Motor neuron (in vitro differentiated cells): Measurements from ENCODE around the gene CTTNBP2. TPM values are rescaled to one million over a fixed set of nuclear protein-coding genes. Genes with fewer than 3 reads are reported as not detected.
A peak's percentile ranks its signal among the peaks of the same experiment; 100 is the strongest.

ENCODE experiments used
- ATAC-seq, 8 experiments: fragments of 200-7000 bp; cut with Tn5 transposase; replicated peaks in 6 of 8; 2 replicates each; pipeline ENCODE4 v1.8.0; 2021; ENCODE audit warnings: mild to moderate bottlenecking in 8 of 8, moderate library complexity in 8 of 8
- H3K27ac ChIP-seq, 2 donors: fragments of 250-450 bp; sonication (Bioruptor Pico); 2 replicates each; pipeline ENCODE4 v1.9.0; 2021; ENCODE audit warnings: antibody characterized with exemption in 2 of 2, mild to moderate bottlenecking in 2 of 2, moderate library complexity in 1 of 2
- H3K4me1 ChIP-seq, 2 donors: fragments of 250-450 bp; sonication (Bioruptor Pico); replicated peaks in 1 of 2; 2 replicates each; pipeline ENCODE4 v1.6.1; 2021; ENCODE audit warnings: antibody characterized with exemption in 2 of 2, mild to moderate bottlenecking in 2 of 2, moderate library complexity in 1 of 2
- H3K4me3 ChIP-seq, 5 donors: fragments of 250-450 bp; sonication (Bioruptor Pico); 2 replicates each; pipeline ENCODE4 v1.9.0; 2021; ENCODE audit warnings: antibody characterized with exemption in 5 of 5, mild to moderate bottlenecking in 5 of 5, moderate library complexity in 4 of 5
- WGBS, 10 experiments: fragments of 450-650 bp; shearing (Covaris generic); methylation state at CpG; one replicate each; pipeline ENCODE4 v1.0.0; 2022; 5-methylcytosine and 5-hydroxymethylcytosine counted together
- in situ Hi-C, 9 experiments: fragments of 400-800 bp; cut with MboI; loops; one replicate each; pipeline ENCODE4 v1.15.0; 2021; ENCODE audit warnings: low sequenced_read_pairs in 9 of 9, low pct_unique_long_range_greater_than_20kb in 2 of 9; ENCODE audit not compliant: unreplicated experiment in 9 of 9
- total RNA-seq, 8 experiments: library from RNA; unstranded; fragments of 300-600 nt; gene quantifications; 2 replicates each; pipeline versions ENCODE4 v1.2.3 to v1.2.4, GENCODE V29; 2022

CTTNBP2 gene
- total RNA-seq, 8 experiments from 2014 or later: 0.10 to 13.7 (median 12.6) TPM; not detected in 1

GRCh38 chr7:117829450-117830117 is 43.7 kb downstream of the CTTNBP2 start:
- H3K4me3 ChIP-seq: no peak overlapping the region
- H3K27ac ChIP-seq: no peak overlapping the region
- in situ Hi-C loops: no loop called here
- WGBS, 10 experiments: 0 to 100% (median 43%) methylated on average over 1 of the region's 1 CpG; no CpG with 5 or more reads in 6 of the 10 experiments
- ATAC-seq: peak in 1 of 8 experiments; percentile 7
- peaks cover 18 to 28% of the 10 kb centered on the region in 2 donors for H3K4me1 ChIP-seq

GRCh38 chr7:117828825-117829224 is 44.4 kb downstream of the CTTNBP2 start:
- Histone ChIP-seq H3K4me3 (no peak overlapping the region), H3K4me1 (peaks cover 18 to 28% of the 10 kb centered on the region in 2 donors), H3K27ac (no peak overlapping the region)
- peak in 3 of 8 experiments; percentile 4 to 71 (median 61) for ATAC-seq
- 0 to 100% (median 78%) methylated on average over 1 to 2 of the region's 2 CpGs; no CpG with 5 or more reads in 4 of the 10 experiments for WGBS, 10 experiments
- in situ Hi-C loops: no loop called here

GRCh38 chr7:117827862-117828261 is 45.4 kb downstream of the CTTNBP2 start:
- ATAC-seq: peak in 7 of 8 experiments; percentile 41 to 89 (median 66)
- H3K4me3 ChIP-seq: no peak overlapping the region
- peaks cover 18 to 28% of the 10 kb centered on the region in 2 donors for H3K4me1 ChIP-seq
- H3K27ac ChIP-seq: no peak overlapping the region
- in situ Hi-C loops: no loop called here
- WGBS, 10 experiments: 0 to 100% (median 40%) methylated on average over 1 to 2 of the region's 2 CpGs; no CpG with 5 or more reads in 1 of the 10 experiments

- 0 to 100% (median 85%) methylated on average over 1 to 2 of the region's 2 CpGs; no CpG with 5 or more reads in 4 of the 10 experiments for WGBS, 10 experiments
- ATAC-seq: peak in 3 of 8 experiments; percentile 27 to 78 (median 69)
- in situ Hi-C loops: no loop called here
- no peak overlapping the region for H3K4me3 ChIP-seq
- peaks cover 16 to 23% of the 10 kb centered on the region in 2 donors for H3K4me1 ChIP-seq
- no peak overlapping the region for H3K27ac ChIP-seq
Observed at GRCh38 chr7:117825132-117825531, 48.1 kb downstream of the CTTNBP2 start.

- WGBS, 10 experiments: 25 to 100% (median 67%) methylated on average over 1 to 2 of the region's 2 CpGs; no CpG with 5 or more reads in 3 of the 10 experiments
- Histone ChIP-seq H3K27ac (no peak overlapping the region), H3K4me3 (no peak overlapping the region), H3K4me1 (peaks cover 13 to 17% of the 10 kb centered on the region in 2 donors)
- no peak for ATAC-seq
- in situ Hi-C loops: no loop called here
Observed at GRCh38 chr7:117824592-117824991, 48.6 kb downstream of the CTTNBP2 start.

- ATAC-seq: no peak
- Histone ChIP-seq H3K27ac (no peak overlapping the region), H3K4me1 (no peaks in the 10 kb centered on the region), H3K4me3 (no peak overlapping the region)
- WGBS, 10 experiments: 0 to 100% (median 74%) methylated on average over 1 to 2 of the region's 2 CpGs; no CpG with 5 or more reads in 2 of the 10 experiments
- in situ Hi-C loops: no loop called here
Observed at GRCh38 chr7:117819558-117819957, 53.7 kb downstream of the CTTNBP2 start.

- no peak for ATAC-seq
- in situ Hi-C loops: no loop called here
- 16 to 100% (median 100%) methylated on average over 1 to 2 of the region's 2 CpGs; no CpG with 5 or more reads in 4 of the 10 experiments for WGBS, 10 experiments
- Histone ChIP-seq H3K27ac (no peak overlapping the region), H3K4me3 (no peak overlapping the region), H3K4me1 (no peaks in the 10 kb centered on the region)
Observed at GRCh38 chr7:117818232-117818631, 55.0 kb downstream of the CTTNBP2 start.

- Histone ChIP-seq H3K27ac (no peak overlapping the region), H3K4me1 (no peaks in the 10 kb centered on the region), H3K4me3 (no peak overlapping the region)
- ATAC-seq: no peak
- in situ Hi-C loops: no loop called here
- 9 to 100% (median 28%) methylated on average over 1 to 7 of the region's 7 CpGs; no CpG with 5 or more reads in 1 of the 10 experiments for WGBS, 10 experiments
Observed at GRCh38 chr7:117816727-117817126, 56.5 kb downstream of the CTTNBP2 start.

- Histone ChIP-seq H3K4me3 (no peak overlapping the region), H3K4me1 (peaks cover 0 to 38% of the 10 kb centered on the region in 2 donors), H3K27ac (no peak overlapping the region)
- ATAC-seq: no peak
- in situ Hi-C loops: no loop called here
- 42 to 100% (median 93%) methylated on average over 2 of the region's 2 CpGs for WGBS, 10 experiments
Observed at GRCh38 chr7:117811696-117812095, 61.5 kb downstream of the CTTNBP2 start.

- H3K4me1 ChIP-seq: peaks cover 0 to 38% of the 10 kb centered on the region in 2 donors
- in situ Hi-C loops: no loop called here
- WGBS, 10 experiments: 10 to 67% (median 35%) methylated on average over 1 to 6 of the region's 6 CpGs
- no peak overlapping the region for H3K27ac ChIP-seq
- no peak overlapping the region for H3K4me3 ChIP-seq
- ATAC-seq: peak in 2 of 8 experiments; percentile 41 to 46
Observed at GRCh38 chr7:117810642-117811512, 62.4 kb downstream of the CTTNBP2 start.

GRCh38 chr7:117809958-117810357 is 63.3 kb downstream of the CTTNBP2 start:
- H3K4me1 ChIP-seq: peaks cover 0 to 38% of the 10 kb centered on the region in 2 donors
- H3K27ac ChIP-seq: no peak overlapping the region
- in situ Hi-C loops: no loop called here
- no peak for ATAC-seq
- no peak overlapping the region for H3K4me3 ChIP-seq
- WGBS, 10 experiments: 0 to 74% (median 44%) methylated on average over 1 to 3 of the region's 3 CpGs; no CpG with 5 or more reads in 1 of the 10 experiments

- in situ Hi-C loops: no loop called here
- Histone ChIP-seq H3K4me1 (peaks cover 0 to 38% of the 10 kb centered on the region in 2 donors), H3K27ac (no peak overlapping the region), H3K4me3 (no peak overlapping the region)
- 0 to 63% (median 25%) methylated on average over 1 to 2 of the region's 2 CpGs; no CpG with 5 or more reads in 1 of the 10 experiments for WGBS, 10 experiments
- peak in 3 of 8 experiments; percentile 19 to 43 (median 37) for ATAC-seq
Observed at GRCh38 chr7:117808910-117809705, 64.1 kb downstream of the CTTNBP2 start.
